Endothelial cell of hepatic sinusoid (primary cell): ENCODE measurements around the gene RAB11FIP4.

Source experiments
- in situ Hi-C: cut with HindIII; loops from 2 replicates; pipeline ENCODE4 v1.10.0; 2017; ENCODE audit warnings: low sequenced_read_pairs

Gene RAB11FIP4

GRCh38 chr17:31513731-31514427, 122.4 kb downstream of the RAB11FIP4 start:
- in situ Hi-C loops, result no loop called here

- in situ Hi-C loops, result no loop called here
These were observed 123.8 kb downstream of the RAB11FIP4 start for GRCh38 chr17:31515267-31515666.

GRCh38 chr17:31517524-31517923, 126.0 kb downstream of the RAB11FIP4 start:
- in situ Hi-C loops, result no loop called here

GRCh38 chr17:31518478-31518877, 127.0 kb downstream of the RAB11FIP4 start:
- in situ Hi-C loops, result no loop called here

GRCh38 chr17:31521632-31522283, 130.3 kb downstream of the RAB11FIP4 start:
- in situ Hi-C loops, result no loop called here

GRCh38 chr17:31522284-31522931, 130.9 kb downstream of the RAB11FIP4 start:
- in situ Hi-C loops, result no loop called here

- in situ Hi-C loops, result no loop called here
These were observed 131.6 kb downstream of the RAB11FIP4 start for GRCh38 chr17:31522987-31523495.

- in situ Hi-C loops, result no loop called here
These were observed 132.6 kb downstream of the RAB11FIP4 start for GRCh38 chr17:31523862-31524730.

GRCh38 chr17:31524926-31525800, 133.7 kb downstream of the RAB11FIP4 start:
- in situ Hi-C loops, result loop anchor here (25.0 kb wide), 1 partner anchor 337 kb away; the partner anchor contains the start of gene COPRS

- in situ Hi-C loops, result loop anchor here (25.0 kb wide), 1 partner anchor 336 kb away; the partner anchor contains the start of gene COPRS
These were observed 134.5 kb downstream of the RAB11FIP4 start for GRCh38 chr17:31525801-31526549.

- in situ Hi-C loops, result loop anchor here (25.0 kb wide), 1 partner anchor 335 kb away; the partner anchor contains the start of gene COPRS
These were observed 136.1 kb downstream of the RAB11FIP4 start for GRCh38 chr17:31527606-31528005.

GRCh38 chr17:31528291-31528874, 136.9 kb downstream of the RAB11FIP4 start:
- in situ Hi-C loops, result loop anchor here (25.0 kb wide), 1 partner anchor 334 kb away; the partner anchor contains the start of gene COPRS

GRCh38 chr17:31529841-31530251, 138.4 kb downstream of the RAB11FIP4 start:
- in situ Hi-C loops, result loop anchor here (25.0 kb wide), 1 partner anchor 332 kb away; the partner anchor contains the start of gene COPRS

- in situ Hi-C loops, result loop anchor here (25.0 kb wide), 1 partner anchor 332 kb away; the partner anchor contains the start of gene COPRS
These were observed 139.0 kb downstream of the RAB11FIP4 start for GRCh38 chr17:31530391-31530985.

GRCh38 chr17:31531336-31531980, 140.0 kb downstream of the RAB11FIP4 start:
- in situ Hi-C loops, result loop anchor here (25.0 kb wide), 1 partner anchor 331 kb away; the partner anchor contains the start of gene COPRS

GRCh38 chr17:31532081-31532480, 140.6 kb downstream of the RAB11FIP4 start:
- in situ Hi-C loops, result loop anchor here (25.0 kb wide), 1 partner anchor 330 kb away; the partner anchor contains the start of gene COPRS

- in situ Hi-C loops, result loop anchor here (25.0 kb wide), 1 partner anchor 330 kb away; the partner anchor contains the start of gene COPRS
These were observed 141.1 kb downstream of the RAB11FIP4 start for GRCh38 chr17:31532526-31532925.
